Astrocyte (in vitro differentiated cells and primary cell): ENCODE results near the gene METAP1D. TPM values are rescaled to one million over a fixed set of nuclear protein-coding genes. Genes with fewer than 3 reads are reported as not detected.
"Not testable (repeated sequence)": the region's sequence is repeated elsewhere in the genome, so short reads cannot be mapped to it uniquely, and the experiment has no call there.

Experiments used
- DNase-seq: peaks from one replicate; pipeline ENCODE4 v3.0.0-alpha.2; 2010; ENCODE audit warnings: low read depth
- FAIRE-seq: peaks from 2 replicates; lab custom pipeline; 2011; peaks lifted over from hg19 to GRCh38; lab: Jason Lieb, UNC
- H2AFZ ChIP-seq: 2 replicates; pipeline ENCODE4 v1.6.0; 2012; ENCODE audit warnings: low read depth, low read length, inconsistent platforms
- H3K27ac ChIP-seq: 2 replicates; pipeline ENCODE4 v1.5.1; 2011; ENCODE audit warnings: low read depth, low read length, inconsistent platforms
- H3K27me3 ChIP-seq: 2 replicates; pipeline ENCODE4 v1.6.0; 2011; ENCODE audit warnings: low read length, inconsistent platforms; ENCODE audit not compliant: insufficient read depth
- H3K36me3 ChIP-seq: 2 replicates; pipeline ENCODE4 v1.5.1; 2011; ENCODE audit warnings: low read length, inconsistent platforms; ENCODE audit not compliant: insufficient read depth
- H3K4me1 ChIP-seq: 2 replicates; pipeline ENCODE4 v1.5.1; 2011; ENCODE audit warnings: low read length, inconsistent platforms; ENCODE audit not compliant: insufficient read depth
- H3K4me2 ChIP-seq: 2 replicates; pipeline ENCODE4 v1.6.0; 2012; ENCODE audit warnings: low read length, inconsistent platforms
- H3K4me3 ChIP-seq: 2 replicates; pipeline ENCODE4 v1.5.1; 2011; ENCODE audit warnings: low read depth, mild to moderate bottlenecking, low read length, inconsistent platforms; ENCODE audit not compliant: insufficient read depth
- H3K79me2 ChIP-seq: 2 replicates; pipeline ENCODE4 v1.6.0; 2012; ENCODE audit warnings: mild to moderate bottlenecking, low read length, inconsistent platforms; ENCODE audit not compliant: insufficient read depth
- H3K9ac ChIP-seq: 2 replicates; pipeline ENCODE4 v1.6.0; 2012; ENCODE audit warnings: mild to moderate bottlenecking, low read length, inconsistent platforms
- H3K9me3 ChIP-seq: 2 replicates; pipeline ENCODE4 v1.5.1; 2012; ENCODE audit warnings: low read depth, mild to moderate bottlenecking, low read length, inconsistent platforms; ENCODE audit not compliant: insufficient read depth
- H4K20me1 ChIP-seq: 2 replicates; pipeline ENCODE4 v1.6.0; 2012; ENCODE audit warnings: low read length, inconsistent platforms; ENCODE audit not compliant: insufficient read depth
- H3K27ac Mint-ChIP-seq: one replicate; pipeline ENCODE4 v1.8.0; 2021; ENCODE audit warnings: mild to moderate bottlenecking, mixed read lengths; ENCODE audit not compliant: unreplicated experiment
- H3K27me3 Mint-ChIP-seq: one replicate; pipeline ENCODE4 v1.8.0; 2021; ENCODE audit warnings: low read depth, mixed read lengths; ENCODE audit not compliant: unreplicated experiment
- H3K36me3 Mint-ChIP-seq: one replicate; pipeline ENCODE4 v1.8.0; 2021; ENCODE audit warnings: low read depth, mixed read lengths; ENCODE audit not compliant: unreplicated experiment
- H3K4me1 Mint-ChIP-seq: one replicate; pipeline ENCODE4 v1.8.0; 2021; ENCODE audit warnings: low read depth, mixed read lengths; ENCODE audit not compliant: unreplicated experiment
- H3K4me3 Mint-ChIP-seq: one replicate; pipeline ENCODE4 v1.8.0; 2021; ENCODE audit warnings: mild to moderate bottlenecking, moderate library complexity, mixed read lengths; ENCODE audit not compliant: unreplicated experiment
- H3K9me3 Mint-ChIP-seq: one replicate; pipeline ENCODE4 v1.8.0; 2021; ENCODE audit warnings: mild to moderate bottlenecking, mixed read lengths; ENCODE audit not compliant: unreplicated experiment
- EZH2 ChIP-seq: IDR thresholded peaks from 2 replicates; pipeline ENCODE4 v1.6.1; 2012; ENCODE audit warnings: mild to moderate bottlenecking, low read length, inconsistent platforms; ENCODE audit not compliant: insufficient read depth
- total RNA-seq: library from RNA; stranded (reverse); gene quantifications from 2 replicates; pipeline ENCODE4 v1.2.1, GENCODE V29; 2021
- TF ChIP-seq, protein P1 (sequence below): IDR thresholded peaks from 2 replicates; pipeline ENCODE4 v1.5.1; 2011; ENCODE audit warnings: low read depth, mild to moderate bottlenecking, inconsistent platforms, low read length, moderate library complexity; ENCODE audit not compliant: insufficient read depth

The METAP1D gene
- total RNA-seq, 1 donor from 2014 or later: 6.5 TPM

DNA sequence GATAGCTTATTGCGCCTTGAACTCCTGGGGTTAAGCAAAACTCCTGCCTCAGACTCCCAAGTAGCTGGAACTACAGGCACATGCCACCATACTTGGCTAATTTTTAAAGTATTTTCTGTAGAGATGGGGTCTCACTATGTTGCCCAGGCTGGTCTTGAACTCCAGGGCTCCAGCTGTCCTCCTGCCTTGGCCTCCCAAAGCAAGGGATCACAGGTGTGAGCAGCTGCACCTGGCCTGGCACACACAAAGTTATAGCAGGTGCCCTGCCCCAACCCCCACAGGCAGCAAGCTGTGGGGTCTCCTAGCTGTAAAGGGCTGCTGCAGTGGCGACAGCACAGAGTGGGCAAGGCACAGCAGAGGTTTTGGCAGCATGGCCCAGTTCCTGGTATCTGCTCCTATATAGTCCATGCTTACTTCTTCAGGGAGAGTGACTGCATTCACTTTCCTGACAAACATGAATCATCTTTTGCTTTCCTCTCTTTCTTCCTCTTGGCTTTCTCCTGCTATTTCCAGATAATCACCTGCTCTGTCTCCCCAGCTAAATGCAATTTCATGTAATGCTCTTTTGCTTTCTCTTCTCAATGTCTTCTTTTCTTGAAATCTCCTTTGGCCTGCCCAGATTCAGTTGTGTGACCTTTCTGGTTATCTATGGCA lies 27.3 kb upstream of the METAP1D start:
- H3K9me3 Mint-ChIP-seq: no peaks in the 10 kb centered on the region
- Histone ChIP-seq H3K27me3 (no peaks in the 10 kb centered on the region), H4K20me1 (no peaks in the 10 kb centered on the region), H3K36me3 (peaks cover 4% of the 10 kb centered on the region), H2AFZ (no peak overlapping the region), H3K4me1 (no peaks in the 10 kb centered on the region), H3K9me3 (no peaks in the 10 kb centered on the region), H3K4me3 (no peak overlapping the region), H3K27ac (no peak overlapping the region), H3K79me2 (no peaks in the 10 kb centered on the region), H3K4me2 (no peak overlapping the region), H3K9ac (no peak overlapping the region)
- H3K27ac Mint-ChIP-seq: no peak overlapping the region
- H3K4me3 Mint-ChIP-seq: no peak overlapping the region
- H3K36me3 Mint-ChIP-seq: peaks cover 1% of the 10 kb centered on the region
- no peak for TF ChIP-seq EZH2
- TF ChIP-seq, protein P1, sequence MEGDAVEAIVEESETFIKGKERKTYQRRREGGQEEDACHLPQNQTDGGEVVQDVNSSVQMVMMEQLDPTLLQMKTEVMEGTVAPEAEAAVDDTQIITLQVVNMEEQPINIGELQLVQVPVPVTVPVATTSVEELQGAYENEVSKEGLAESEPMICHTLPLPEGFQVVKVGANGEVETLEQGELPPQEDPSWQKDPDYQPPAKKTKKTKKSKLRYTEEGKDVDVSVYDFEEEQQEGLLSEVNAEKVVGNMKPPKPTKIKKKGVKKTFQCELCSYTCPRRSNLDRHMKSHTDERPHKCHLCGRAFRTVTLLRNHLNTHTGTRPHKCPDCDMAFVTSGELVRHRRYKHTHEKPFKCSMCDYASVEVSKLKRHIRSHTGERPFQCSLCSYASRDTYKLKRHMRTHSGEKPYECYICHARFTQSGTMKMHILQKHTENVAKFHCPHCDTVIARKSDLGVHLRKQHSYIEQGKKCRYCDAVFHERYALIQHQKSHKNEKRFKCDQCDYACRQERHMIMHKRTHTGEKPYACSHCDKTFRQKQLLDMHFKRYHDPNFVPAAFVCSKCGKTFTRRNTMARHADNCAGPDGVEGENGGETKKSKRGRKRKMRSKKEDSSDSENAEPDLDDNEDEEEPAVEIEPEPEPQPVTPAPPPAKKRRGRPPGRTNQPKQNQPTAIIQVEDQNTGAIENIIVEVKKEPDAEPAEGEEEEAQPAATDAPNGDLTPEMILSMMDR: no peak
- H3K27me3 Mint-ChIP-seq: no peaks in the 10 kb centered on the region
- peaks cover 2% of the 10 kb centered on the region for H3K4me1 Mint-ChIP-seq
- no peak for DNase-seq
- no peak for FAIRE-seq

DNA sequence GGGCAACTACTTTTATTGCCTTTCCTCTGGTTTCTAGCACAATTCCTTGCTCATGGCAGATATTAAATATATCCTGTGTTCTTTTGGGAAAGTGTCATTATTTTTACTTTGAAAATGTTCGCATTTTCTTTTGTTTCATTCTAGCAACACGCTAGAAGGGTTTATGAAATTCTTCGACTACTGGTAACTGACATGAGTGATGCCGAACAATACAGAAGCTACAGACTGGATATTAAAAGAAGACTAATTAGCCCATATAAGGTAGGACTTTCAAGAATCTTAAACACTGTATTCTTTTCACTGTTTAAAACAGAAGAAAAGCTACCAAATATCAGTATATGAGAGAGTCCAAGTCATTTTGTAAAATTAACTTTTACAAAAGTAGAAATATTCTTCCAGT lies 20.6 kb upstream of the METAP1D start:
- FAIRE-seq (peak; percentile 23), DNase-seq (no peak)
- TF ChIP-seq, protein P1: no peak
- Histone ChIP-seq H3K4me2 (no peak overlapping the region), H3K9ac (no peak overlapping the region), H4K20me1 (no peaks in the 10 kb centered on the region), H3K36me3 (peaks cover 15% of the 10 kb centered on the region), H3K79me2 (no peaks in the 10 kb centered on the region), H3K9me3 (no peaks in the 10 kb centered on the region), H3K4me1 (no peaks in the 10 kb centered on the region), H2AFZ (no peak overlapping the region), H3K27me3 (no peaks in the 10 kb centered on the region), H3K4me3 (no peak overlapping the region), H3K27ac (no peak overlapping the region)
- H3K4me1 Mint-ChIP-seq: no peaks in the 10 kb centered on the region
- H3K9me3 Mint-ChIP-seq: no peaks in the 10 kb centered on the region
- no peaks in the 10 kb centered on the region for H3K27me3 Mint-ChIP-seq
- peaks cover 6% of the 10 kb centered on the region for H3K36me3 Mint-ChIP-seq
- no peak overlapping the region for H3K4me3 Mint-ChIP-seq
- H3K27ac Mint-ChIP-seq: no peak overlapping the region

DNA sequence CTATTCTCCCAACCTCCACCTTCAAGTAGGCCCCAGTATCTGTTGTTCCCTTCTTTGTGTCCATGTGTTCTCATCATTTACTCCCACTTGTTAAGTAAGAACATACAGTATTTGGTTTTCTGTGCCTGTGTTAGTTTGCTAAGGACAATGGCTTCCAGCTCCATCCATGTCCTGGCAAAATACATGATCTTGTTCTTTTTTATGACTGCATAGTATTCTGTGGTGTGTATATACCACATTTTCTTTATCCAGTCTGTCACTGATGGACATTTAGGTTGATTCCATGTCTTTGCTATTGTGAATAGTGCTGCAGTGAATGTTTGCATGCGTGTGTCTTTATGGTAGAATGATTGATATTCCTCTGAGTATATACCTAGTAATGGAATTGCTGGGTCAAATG lies 15.8 kb upstream of the METAP1D start:
- H3K27me3 Mint-ChIP-seq, H3K27ac ChIP-seq, H3K4me3 ChIP-seq, H3K27me3 ChIP-seq, H2AFZ ChIP-seq, H4K20me1 ChIP-seq, H3K9ac ChIP-seq, H3K4me1 ChIP-seq, FAIRE-seq, H3K9me3 Mint-ChIP-seq, H3K36me3 Mint-ChIP-seq, H3K4me1 Mint-ChIP-seq, H3K27ac Mint-ChIP-seq, H3K36me3 ChIP-seq, H3K4me3 Mint-ChIP-seq, H3K4me2 ChIP-seq, H3K9me3 ChIP-seq, H3K79me2 ChIP-seq, DNase-seq: not testable (repeated sequence)
